HG02981 (cell line): ENCODE measurements around the gene FAM3D.

Experiments used
- ATAC-seq: cut with Tn5 transposase; IDR thresholded peaks from one replicate; pipeline ENCODE4 v1.9.1; 2021; ENCODE audit warnings: mild to moderate bottlenecking, moderate library complexity; ENCODE audit not compliant: unreplicated experiment

The FAM3D gene

GRCh38 chr3:58603606-58604005 is 63.0 kb downstream of the FAM3D start:
- no peak for ATAC-seq

DNA sequence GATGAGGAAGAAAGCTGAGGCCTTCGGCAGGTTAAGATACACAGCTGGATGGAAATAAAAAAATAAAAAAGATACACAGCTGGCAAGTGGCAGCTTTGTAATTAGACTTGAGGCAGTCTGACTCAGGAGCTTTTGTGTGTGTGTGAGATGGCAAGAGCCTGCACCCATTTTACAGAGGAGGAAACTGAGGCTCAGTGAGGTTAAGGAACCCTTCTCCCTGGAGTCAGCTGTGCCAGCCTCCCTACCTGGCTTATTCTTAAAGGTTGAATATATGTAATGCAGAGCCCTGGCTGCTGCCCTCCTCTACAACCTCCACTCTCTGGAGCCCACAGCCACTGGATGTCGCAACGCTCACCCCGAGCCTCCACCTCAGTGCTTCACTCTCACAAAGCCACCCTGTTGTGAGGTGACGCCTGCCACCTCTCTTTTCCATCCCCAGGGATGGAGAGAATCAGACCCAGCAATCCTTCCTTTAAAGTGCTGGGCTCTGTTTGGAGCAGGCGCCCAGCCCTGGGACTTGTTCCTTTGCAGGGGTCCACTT is 68.7 kb downstream of the FAM3D start:
- ATAC-seq = no peak

DNA sequence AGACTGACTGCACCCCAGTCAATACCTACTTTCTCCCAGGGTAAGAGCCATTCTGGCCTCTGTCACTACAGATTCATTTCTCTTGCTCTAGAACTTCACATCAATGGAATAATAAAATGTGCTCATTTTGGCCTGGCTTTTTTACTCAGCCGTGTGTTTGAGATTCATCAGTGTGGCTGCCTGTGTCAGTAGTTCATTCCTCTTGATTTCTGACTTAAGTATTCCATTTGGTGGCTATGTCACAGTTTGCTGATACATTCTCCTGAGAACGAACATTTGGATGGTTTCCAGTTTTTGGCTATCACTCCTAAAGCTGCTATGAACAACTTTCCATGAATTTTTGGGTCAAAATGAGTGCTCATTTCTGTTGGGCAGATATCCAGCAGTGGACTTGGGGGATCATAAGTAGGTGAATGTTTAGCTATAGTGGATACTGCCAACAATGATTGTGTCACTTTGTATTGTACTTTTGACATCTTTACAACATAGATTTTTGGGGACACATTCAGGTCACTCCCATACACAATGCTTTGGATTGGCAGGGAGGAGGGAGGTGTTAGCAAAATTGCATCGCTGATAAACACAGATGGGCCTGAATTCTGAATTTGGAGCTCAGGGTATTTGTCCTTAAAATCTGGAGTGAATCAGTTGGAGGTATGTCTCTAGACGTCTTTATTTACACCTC is 69.6 kb downstream of the FAM3D start:
- no peak for ATAC-seq

- ATAC-seq = no peak
Observed at GRCh38 chr3:58594117-58594516, 72.5 kb downstream of the FAM3D start.

DNA sequence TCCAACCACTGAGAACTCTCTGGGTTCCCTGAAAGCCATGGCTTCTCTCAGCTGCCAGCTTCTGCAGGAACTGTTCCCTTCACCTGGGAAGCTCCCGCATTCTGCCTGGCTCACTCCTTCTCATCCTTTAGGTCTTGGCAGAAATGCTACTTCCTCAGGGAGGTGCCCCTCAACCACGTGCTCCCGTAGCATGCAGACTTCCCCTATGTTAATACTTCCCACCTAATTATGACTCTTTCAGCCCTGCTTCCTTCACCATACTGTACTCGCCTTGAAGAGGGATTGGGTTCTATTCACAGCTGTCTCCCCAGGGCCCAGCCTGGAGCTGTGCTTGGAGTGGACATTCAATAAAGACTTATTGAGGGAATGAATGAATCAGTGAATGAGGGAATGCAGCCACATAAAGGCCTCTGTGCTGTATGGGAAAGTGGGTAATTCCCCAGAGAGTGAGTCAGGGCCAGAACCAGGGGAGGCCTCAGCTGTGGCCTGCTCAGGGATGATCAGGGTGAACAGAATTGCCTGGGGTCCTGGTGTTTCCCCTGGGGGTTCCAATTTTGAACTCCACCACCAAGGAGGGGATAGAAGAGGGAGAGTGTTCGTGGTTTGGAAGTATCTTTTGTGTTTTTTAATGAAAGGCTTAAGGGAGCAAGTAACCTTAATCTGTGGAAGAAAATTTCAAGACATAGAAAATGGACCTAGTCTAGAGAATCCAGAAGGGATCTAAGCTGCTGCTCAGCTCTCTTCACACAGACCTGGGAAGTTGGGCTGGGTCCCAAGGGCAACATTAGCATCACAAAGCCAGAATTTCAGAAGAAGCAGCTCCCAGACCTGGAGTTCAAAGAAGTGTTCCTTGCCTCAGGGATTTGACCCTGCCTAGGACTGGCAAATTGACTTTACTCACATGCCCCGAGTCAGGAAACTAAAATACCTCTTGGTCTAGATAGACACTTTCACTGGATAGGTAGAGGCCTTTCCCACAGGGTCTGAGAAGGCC is 74.8 kb downstream of the FAM3D start:
- ATAC-seq = no peak

- ATAC-seq = no peak
Observed at GRCh38 chr3:58588030-58588614, 78.5 kb downstream of the FAM3D start.

GRCh38 chr3:58586776-58587192 is 79.8 kb downstream of the FAM3D start:
- no peak for ATAC-seq

GRCh38 chr3:58585994-58586393 is 80.6 kb downstream of the FAM3D start:
- no peak for ATAC-seq

DNA sequence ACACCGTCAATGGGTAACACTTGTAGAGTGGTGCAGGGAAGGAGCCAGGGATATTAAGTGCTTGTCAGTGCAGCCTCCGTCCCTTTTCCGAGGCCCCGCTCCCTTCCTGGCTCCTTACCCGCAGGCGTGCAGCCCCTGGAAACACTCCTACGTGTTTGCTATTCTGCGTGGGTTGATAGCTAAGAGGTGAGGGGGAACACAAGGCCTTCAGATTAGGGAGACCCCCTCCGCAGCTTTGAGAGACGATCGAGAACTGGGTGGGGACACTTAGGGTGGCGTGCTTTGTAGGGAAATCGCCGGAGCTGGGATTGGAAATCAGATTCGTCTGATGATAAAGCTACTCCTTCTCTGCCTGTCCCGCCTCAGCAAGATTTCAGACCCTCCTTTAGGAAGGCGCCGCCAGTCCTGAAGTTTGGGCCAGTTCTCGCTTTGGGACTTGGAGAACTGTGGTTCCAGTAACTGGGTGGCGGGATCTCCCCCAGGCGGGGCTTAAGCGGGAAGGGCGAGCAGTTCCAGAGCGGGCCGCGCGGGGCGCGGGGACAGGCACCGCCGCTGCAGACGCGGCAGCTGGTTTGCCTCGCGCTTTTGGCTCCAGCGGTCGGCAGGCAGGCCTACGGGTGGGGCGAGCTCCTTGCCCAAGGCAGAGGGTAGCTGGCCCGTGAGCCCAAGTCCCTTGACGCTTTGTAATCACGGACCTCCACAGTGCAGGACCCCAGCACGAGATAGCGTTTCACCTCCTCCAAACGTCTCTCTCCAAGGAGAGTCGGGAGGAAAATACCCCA is 81.4 kb downstream of the FAM3D start:
- peak; percentile 90 for ATAC-seq

DNA sequence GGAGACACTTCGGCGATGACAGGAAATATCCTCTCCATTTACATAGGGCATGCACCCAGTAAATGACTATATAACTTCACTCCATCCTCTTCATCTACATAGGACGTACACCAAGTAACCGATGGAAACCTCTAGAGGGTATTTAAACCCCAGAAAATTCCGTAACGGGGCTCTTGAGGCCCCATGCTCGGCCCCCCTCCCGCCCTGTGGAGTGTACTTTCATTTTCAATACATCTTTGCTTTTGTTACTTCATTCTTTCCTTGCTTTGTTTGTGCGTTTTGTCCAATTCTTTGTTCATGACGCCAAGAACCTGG is 81.9 kb downstream of the FAM3D start:
- no peak for ATAC-seq
